ENCODE results near the gene VTA1. TPM values are rescaled to one million over a fixed set of nuclear protein-coding genes. Genes with fewer than 3 reads are reported as not detected.
"Not testable (repeated sequence)": the region's sequence is repeated elsewhere in the genome, so short reads cannot be mapped to it uniquely, and the experiment has no call there.

The VTA1 gene
- total RNA-seq, 1 donor from 2014 or later: 35.2 TPM

DNA sequence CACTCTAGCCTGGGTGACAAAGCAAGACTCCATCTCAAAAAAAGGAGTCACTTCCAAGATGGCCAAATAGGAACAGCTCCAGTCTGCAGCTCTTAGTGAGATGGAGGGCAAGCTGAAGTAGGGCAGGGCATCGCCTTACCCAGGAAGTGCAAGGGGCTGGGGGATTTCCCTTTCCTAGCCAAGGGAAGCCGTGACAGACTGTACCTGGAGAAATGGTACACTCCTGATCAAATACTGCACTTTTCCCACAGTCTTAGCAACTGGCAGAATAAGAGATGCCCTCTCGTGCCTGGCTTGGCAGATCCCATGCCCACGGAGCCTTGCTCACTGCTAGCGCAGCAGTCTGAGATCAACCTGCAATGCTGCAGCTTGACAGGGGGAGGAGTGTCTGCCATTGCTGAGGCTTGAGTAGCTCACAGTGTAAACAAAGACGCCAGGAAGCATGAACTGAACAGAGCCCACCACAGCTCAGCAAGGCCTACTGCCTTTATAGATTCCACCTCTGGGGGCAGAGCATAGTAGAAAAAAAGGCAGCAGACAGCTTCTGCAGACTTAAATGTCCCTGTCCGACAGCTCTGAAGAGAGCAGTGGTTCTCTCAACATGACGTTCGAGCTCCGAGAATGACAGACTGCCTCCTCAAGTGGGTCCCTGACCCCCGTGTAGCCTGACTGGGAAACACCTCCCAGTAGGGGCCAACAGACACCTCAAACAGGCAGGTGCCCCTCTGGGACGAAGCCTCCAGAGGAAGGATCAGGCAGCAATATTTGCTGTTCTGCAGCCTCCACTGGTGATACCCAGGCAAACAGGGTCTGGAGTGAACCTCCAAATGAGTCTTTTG lies 85.4 kb downstream of the VTA1 start:
- H3K4me3 ChIP-seq; H3K9me3 ChIP-seq; H3K36me3 ChIP-seq; DNase-seq; H3K27ac ChIP-seq; intact Hi-C loops (cut with DNase I); H3K27me3 ChIP-seq (ENCODE audit: low read depth); H3K4me1 ChIP-seq: not testable (repeated sequence)
- ATAC-seq: peak in 1 of 2 donors; percentile 36
- TF ChIP-seq, protein P1, sequence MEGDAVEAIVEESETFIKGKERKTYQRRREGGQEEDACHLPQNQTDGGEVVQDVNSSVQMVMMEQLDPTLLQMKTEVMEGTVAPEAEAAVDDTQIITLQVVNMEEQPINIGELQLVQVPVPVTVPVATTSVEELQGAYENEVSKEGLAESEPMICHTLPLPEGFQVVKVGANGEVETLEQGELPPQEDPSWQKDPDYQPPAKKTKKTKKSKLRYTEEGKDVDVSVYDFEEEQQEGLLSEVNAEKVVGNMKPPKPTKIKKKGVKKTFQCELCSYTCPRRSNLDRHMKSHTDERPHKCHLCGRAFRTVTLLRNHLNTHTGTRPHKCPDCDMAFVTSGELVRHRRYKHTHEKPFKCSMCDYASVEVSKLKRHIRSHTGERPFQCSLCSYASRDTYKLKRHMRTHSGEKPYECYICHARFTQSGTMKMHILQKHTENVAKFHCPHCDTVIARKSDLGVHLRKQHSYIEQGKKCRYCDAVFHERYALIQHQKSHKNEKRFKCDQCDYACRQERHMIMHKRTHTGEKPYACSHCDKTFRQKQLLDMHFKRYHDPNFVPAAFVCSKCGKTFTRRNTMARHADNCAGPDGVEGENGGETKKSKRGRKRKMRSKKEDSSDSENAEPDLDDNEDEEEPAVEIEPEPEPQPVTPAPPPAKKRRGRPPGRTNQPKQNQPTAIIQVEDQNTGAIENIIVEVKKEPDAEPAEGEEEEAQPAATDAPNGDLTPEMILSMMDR (IDR thresholded peaks at IDR 0.05): peak; percentile 22

DNA sequence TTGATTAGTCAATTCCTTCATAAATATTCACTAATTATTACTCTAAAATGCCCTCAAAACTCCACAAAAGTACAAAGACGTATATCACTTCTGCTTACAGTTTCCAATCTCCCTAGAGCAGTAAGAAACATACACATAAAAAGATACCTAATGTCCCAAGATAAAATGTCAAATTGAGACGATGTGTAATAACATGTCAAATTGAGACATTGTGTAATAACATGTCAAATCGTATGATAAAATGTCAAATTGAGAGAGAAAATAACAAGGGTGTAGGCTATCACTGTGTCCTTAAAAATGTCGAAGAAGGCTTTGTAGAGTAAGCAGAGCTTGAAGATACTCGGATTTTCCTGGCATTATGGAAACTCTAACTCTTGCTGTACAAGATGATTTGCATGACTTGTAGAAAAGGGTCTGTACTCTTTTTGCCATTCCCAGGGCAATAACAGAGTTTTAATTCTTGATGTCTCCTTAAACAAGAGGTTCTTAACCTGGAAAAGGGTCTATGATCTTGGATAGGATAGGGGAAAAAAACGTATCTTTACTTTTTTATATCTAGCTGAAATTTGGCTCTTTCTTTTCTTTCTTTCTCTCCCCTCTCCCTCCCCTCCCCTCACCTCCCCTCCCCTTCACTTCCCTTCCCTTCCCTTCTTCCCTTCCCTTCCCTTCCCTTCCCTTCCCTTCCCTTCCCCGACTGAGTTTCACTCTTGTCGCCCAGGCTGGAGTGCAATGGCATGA lies 87.1 kb downstream of the VTA1 start:
- Histone ChIP-seq H3K4me1 (no peaks in the 10 kb centered on the region), H3K27ac (no peak overlapping the region), H3K27me3 (ENCODE audit: low read depth) (no peaks in the 10 kb centered on the region), H3K4me3 (no peak overlapping the region), H3K36me3 (no peaks in the 10 kb centered on the region), H3K9me3 (no peaks in the 10 kb centered on the region)
- ATAC-seq (no peak), DNase-seq (no peak)
- TF ChIP-seq, protein P1 (IDR thresholded peaks at IDR 0.05): no peak
- intact Hi-C loops (cut with DNase I): no loop called here

DNA sequence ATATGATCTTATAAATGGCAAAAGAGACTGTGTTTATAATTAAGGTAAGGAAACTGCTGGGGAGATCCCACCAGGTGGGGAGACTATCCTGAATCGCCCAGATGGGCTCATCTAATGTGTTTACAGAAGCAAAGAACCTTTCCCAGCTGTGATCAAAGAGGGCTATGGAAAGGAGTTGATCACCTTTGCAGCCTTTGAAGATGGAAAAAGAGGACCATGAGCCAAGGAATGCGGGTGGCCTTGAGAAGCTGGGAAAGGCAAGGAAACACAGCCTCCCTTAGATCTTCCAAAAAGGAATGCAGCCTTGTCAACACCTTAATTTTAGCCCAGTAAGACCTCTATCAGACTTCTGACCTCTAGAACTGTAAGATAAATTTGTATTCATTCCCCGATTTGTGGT lies 88.2 kb downstream of the VTA1 start:
- Histone ChIP-seq H3K4me1 (no peaks in the 10 kb centered on the region), H3K36me3 (no peaks in the 10 kb centered on the region), H3K9me3 (no peaks in the 10 kb centered on the region), H3K27me3 (ENCODE audit: low read depth) (no peaks in the 10 kb centered on the region), H3K4me3 (no peak overlapping the region), H3K27ac (no peak overlapping the region)
- no peak for ATAC-seq
- no peak for DNase-seq
- TF ChIP-seq, protein P1 (IDR thresholded peaks at IDR 0.05): no peak
- intact Hi-C loops (cut with DNase I): no loop called here

GRCh38 chr6:142235791-142236190 lies 88.7 kb downstream of the VTA1 start:
- TF ChIP-seq, protein P1 (IDR thresholded peaks at IDR 0.05): no peak
- H3K9me3 ChIP-seq: no peaks in the 10 kb centered on the region
- intact Hi-C loops (cut with DNase I): no loop called here
- no peak for DNase-seq
- no peak for ATAC-seq
- no peak overlapping the region for H3K27ac ChIP-seq
- no peaks in the 10 kb centered on the region for H3K4me1 ChIP-seq
- H3K27me3 ChIP-seq (ENCODE audit: low read depth): no peaks in the 10 kb centered on the region
- no peaks in the 10 kb centered on the region for H3K36me3 ChIP-seq
- H3K4me3 ChIP-seq: no peak overlapping the region

DNA sequence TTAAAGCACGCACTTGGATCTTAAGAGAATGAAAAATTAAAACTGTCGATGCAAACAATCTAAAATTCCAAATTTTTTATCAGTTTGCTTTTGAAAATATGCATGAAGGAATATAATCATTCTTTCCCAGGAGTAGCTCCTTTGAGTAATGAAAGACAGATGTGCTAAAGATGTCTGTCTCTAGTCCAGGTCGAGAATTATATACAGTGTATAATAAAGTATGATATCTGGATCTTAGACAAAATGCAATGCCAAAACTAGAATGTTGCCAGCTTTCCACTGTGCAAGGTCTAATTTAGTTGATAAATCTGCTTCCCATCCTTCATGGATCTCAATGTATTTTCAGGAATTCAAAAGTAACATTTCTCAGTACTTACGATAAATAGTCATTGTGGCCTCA lies 89.6 kb downstream of the VTA1 start:
- Histone ChIP-seq H3K4me3 (no peak overlapping the region), H3K36me3 (no peaks in the 10 kb centered on the region), H3K27ac (no peak overlapping the region), H3K4me1 (no peaks in the 10 kb centered on the region), H3K27me3 (ENCODE audit: low read depth) (no peaks in the 10 kb centered on the region), H3K9me3 (no peaks in the 10 kb centered on the region)
- DNase-seq (no peak), ATAC-seq (no peak)
- intact Hi-C loops (cut with DNase I): no loop called here
- TF ChIP-seq, protein P1 (IDR thresholded peaks at IDR 0.05): no peak

Data from lower lobe of right lung (tissue), 2 donors.